Stimulated activated CD4-positive, alpha-beta T cell treated with anti-CD3 and anti-CD28 coated beads, Interleukin-2, amount 100 ng/mL, for 4 hours (primary cell): ENCODE results near the gene ANGEL1.

Source experiments
- DNase-seq: peaks from one replicate; pipeline ENCODE4 v3.0.0-alpha.2; 2020; ENCODE audit warnings: low read depth

ANGEL1 gene, protein sequence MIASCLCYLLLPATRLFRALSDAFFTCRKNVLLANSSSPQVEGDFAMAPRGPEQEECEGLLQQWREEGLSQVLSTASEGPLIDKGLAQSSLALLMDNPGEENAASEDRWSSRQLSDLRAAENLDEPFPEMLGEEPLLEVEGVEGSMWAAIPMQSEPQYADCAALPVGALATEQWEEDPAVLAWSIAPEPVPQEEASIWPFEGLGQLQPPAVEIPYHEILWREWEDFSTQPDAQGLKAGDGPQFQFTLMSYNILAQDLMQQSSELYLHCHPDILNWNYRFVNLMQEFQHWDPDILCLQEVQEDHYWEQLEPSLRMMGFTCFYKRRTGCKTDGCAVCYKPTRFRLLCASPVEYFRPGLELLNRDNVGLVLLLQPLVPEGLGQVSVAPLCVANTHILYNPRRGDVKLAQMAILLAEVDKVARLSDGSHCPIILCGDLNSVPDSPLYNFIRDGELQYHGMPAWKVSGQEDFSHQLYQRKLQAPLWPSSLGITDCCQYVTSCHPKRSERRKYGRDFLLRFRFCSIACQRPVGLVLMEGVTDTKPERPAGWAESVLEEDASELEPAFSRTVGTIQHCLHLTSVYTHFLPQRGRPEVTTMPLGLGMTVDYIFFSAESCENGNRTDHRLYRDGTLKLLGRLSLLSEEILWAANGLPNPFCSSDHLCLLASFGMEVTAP

DNA sequence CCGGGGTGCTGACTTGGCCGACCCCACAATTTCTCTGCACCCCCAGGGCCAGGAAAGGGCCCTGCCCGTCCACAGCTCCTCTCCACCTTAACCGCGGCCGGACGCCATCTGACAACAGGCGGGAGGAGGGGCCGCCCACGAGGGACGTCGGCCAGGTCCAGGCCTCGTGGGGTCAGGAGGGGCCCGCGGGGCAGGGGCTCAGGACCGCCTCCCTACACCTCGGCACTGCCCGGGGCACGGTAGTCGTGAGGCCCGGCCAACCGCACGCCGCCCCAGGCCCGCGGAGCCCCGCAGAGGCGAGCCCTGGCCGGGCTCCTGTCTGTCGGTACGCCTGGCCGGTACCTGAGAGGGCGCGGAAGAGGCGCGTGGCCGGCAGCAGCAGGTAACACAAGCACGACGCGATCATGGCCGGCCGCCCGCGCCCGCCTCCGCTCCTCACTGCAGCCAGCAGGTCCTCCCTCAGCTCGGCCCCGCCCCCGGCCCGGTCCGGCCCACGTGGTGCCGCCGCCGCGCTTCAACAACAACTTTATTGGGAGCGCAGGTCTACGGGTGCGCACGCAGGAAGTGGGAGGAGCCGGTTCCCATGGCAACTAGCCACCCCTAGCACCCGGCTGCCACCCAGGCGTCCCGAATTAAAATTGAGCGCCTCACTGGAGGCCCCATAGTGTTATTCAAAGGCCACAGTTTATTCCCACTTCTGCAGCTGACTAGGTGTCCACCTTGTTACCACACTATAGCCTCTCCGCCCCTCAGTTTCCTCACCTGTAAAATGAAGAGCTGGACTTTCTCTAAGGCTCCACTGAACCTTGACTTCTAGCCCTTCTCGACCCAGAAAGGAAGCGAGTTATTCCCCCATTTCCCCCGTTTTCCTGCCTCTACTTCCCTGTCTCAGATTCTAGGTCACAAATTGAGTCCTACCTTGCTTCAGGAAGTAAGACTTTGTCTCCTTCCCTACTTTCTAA, at the start of gene ANGEL1:
ANGEL1 (minus strand) TSS at position 461 of the 962 bp plus-strand sequence; CDS start at position 406, 55 bp downstream.
- DNase-seq: peak; percentile 95

DNA sequence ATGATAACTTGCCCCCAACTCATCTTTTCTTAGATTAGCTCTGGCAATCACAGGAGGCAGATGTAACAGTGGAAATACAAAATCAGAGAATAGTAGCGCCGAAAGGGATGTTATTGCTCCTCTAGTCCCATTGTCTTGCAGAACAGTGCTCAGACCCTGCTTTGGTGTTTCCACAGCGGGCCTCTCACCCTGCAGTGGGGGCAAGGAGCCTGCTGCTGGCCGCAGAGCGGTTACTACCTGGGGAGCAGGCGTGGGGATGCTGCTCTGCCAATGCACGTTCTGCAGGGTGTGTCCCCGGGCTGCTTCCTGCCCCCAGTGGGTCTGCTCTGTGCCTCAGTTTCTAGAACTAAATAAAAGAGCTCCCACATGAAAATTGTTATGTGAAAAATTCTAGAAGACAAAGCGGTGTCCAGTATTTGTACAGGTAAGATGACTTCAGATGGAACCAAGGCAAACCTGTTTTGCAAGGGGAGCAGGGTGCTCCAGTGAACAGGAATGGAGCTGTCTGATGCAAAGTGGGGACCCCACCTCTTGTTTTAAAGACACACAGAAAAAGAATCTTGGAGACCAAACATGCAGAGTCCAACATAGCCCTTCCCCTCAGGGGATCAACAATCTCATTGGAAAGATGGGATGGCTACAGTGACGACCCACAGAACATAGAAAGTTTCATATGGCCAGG, 49.0 kb upstream of the ANGEL1 start:
- no peak for DNase-seq

DNA sequence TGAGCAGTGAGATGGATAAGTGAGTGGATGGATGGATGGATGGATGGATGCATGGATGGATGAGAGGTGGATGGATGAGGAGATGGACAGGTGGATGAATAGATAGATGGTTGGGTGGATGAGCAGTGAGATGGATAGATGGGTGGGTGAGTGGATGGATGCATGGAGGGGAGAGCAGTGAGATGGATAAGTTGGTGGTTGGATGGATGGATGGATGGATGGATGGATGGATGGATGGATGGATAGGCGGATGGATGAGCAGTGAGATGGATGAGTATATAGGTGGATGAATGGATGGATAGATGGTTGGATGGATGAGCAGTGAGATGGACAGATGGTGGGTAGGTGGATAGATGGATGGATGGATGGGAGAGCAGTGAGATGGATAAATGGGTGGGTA, 44.1 kb upstream of the ANGEL1 start:
- no peak for DNase-seq

GRCh38 chr14:76855066-76855465, 42.4 kb upstream of the ANGEL1 start:
- no peak for DNase-seq

- no peak for DNase-seq
Measured at GRCh38 chr14:76848879-76849278, 36.2 kb upstream of the ANGEL1 start.

DNA sequence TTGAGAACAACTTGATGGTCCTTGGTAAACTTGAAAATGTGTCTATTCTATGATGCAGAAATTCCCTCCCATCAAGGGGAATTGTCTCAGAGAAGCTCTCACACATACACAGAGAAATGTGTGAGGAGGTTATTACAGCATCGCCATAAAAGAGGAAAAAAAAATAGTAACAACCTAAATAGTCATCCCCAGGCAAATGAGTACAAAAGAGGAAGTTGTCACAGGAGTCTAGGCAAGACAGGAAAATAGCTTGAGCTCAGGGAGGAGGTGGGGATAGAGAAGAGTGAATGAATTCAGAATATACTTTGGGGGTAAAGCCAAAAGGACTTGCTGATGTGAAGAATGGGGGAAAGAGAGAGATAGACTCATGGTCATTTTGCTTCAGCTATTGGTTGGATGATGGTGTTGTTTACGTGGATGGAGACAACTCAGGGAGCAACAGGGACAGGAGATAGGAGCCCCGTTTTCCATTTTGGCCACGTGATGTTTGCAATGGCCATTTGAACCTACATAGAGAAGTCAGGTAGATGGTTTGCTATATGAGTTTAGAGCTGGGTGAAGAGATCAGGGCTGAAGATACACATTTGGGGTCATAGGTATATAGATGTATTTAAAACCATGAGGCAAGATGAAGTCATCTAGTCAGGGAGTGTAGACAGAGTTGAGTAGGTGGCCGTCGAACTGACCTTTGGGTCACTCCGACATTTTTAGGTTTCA, 33.8 kb upstream of the ANGEL1 start:
- DNase-seq: no peak

- peak; percentile 53 for DNase-seq
Measured at GRCh38 chr14:76844223-76844622, 31.5 kb upstream of the ANGEL1 start.

DNA sequence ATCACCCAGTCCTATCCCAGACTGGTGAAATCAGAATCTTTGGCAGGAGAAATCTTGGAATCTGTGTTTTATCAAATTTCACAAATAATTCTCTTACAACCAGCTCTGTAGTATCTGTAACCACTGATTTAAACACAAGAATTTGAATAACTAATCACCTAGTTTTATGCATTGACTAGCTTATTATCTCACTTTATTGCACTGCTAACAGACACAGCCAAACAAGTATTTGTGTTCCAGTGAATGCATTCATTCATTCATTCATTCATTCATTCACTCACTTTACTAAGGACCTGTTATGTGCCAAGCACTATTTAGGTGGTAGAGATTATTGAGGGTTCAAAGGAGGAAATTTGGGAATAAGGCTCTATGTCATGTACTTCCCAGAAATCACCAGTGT, 29.7 kb upstream of the ANGEL1 start:
- DNase-seq: no peak

DNA sequence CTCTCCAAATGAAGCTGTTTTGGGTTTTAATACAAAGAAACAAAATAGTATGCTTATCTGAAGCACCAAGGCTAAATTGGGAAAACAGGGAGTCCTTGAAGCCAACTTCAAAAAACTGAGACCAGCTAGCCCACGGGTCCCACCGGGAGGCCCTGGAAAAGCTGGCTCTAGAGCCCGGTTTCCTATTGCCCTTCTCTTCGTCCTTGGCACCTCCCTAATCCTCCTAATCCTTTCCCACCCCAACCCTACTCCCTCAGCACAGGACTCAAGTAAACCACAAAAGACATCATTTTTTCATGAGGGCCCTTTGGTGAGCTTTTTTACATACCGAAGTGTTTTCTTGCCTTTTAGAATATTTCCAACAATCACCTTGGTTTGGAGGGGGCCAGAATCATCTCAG, 24.8 kb upstream of the ANGEL1 start:
- no peak for DNase-seq

- DNase-seq: no peak
Measured at GRCh38 chr14:76836029-76836630, 23.4 kb upstream of the ANGEL1 start.

DNA sequence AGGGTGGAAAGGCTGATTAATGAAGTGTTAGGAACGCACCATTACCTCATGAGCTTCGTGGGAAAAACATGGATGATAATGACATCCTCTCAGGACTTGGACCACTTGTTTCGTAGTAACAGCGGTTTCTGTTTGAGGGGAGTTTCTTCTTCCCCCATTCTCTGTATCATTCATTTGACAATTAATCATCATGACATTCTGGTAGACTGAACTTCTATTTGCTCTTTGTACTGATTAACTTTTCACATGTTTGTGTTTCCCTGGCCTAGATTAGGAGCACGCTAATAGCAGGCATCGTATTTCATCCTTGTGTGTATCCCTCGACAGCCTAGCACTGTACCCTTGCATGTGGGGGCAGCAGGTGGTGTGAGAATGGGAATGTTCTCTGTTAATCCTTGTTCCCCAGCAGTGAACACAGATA, 21.6 kb upstream of the ANGEL1 start:
- DNase-seq: no peak

GRCh38 chr14:76833011-76833410, 20.3 kb upstream of the ANGEL1 start:
- DNase-seq: no peak

DNA sequence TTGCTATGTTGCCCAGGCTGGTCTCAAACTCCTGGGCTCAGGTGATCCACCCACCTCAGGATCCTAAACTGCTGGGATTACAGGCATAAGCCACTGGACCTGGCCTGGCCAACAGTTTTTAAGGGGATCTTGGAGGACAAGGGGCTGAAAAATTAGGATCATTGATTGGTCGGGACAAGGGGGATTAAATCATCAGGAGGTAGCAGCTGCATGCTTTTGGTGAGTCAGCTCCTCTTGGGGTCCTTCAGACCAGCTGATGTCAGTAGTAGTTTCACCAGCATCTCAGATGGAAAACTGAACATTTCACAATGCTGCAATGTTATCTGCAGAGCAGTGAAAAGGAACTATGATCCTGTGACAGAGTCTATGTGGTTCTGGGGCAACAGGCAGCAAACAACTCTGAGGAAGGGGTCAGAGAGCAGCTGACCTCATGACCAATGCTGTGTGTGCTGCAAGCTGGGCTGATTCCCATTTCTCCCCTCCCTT, 19.9 kb upstream of the ANGEL1 start:
- no peak for DNase-seq

GRCh38 chr14:76830556-76830955, 17.9 kb upstream of the ANGEL1 start:
- no peak for DNase-seq

GRCh38 chr14:76829650-76830421, 17.2 kb upstream of the ANGEL1 start:
- DNase-seq: no peak

DNA sequence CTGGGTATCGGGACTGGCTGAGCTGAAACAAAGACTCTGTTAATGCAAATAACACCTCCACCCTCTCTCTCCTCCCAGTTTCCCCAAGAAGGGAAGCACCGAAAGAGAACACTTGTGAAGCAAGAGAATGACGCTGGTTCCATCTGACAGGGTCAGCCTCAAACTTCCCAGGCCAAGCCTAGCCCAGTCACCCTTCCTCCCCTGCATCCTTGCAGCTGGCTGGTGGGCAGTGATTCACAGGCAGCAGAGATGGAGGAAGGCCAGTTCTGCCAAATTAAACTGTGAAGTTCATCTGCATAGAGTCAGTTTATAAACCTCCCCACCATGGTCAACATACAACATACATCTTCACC, 16.3 kb upstream of the ANGEL1 start:
- no peak for DNase-seq

DNA sequence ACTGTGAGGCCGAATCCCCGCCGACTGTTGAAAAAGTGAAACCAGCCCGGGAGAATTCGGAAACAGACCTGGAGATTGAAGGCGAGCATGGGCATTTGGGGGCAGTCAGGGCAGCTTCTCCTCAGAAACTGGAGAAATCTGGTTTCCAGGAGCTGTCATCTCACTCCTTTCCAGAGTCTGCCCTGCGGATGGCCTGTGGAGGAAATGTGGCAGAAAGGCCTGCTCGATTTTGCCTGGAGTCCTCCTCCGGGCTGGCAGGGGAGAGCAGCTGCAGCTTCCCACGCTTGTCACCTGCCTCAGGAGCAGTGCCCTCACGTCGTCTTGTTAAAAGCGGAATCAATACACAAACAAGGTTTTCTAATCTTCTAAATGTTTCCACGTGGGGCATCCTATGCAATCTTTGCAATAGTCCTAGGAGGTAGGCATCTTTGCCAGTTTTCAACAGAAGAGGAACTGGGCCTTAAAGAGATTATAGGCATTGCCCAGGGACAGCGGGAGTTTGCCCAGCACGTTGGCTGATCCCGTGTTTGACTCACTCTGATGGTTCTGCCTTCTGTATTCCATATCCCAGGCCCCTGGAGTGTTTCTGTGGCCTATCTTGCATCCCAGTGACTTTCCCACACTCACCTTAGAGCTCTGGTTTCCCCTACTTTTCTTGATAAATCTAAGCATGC, 15.8 kb upstream of the ANGEL1 start:
- DNase-seq: no peak

GRCh38 chr14:76827696-76828296, 15.1 kb upstream of the ANGEL1 start:
- DNase-seq: no peak

GRCh38 chr14:76826122-76826521, 13.4 kb upstream of the ANGEL1 start, which contains the start of gene LRRC74A:
Gene LRRC74A, plus strand, starts transcription at chr14:76826408. Its CDS starts 290 bp downstream, at chr14:76826698.
- no peak for DNase-seq
